GM12874 (cell line): Measurements from ENCODE around the gene BCAS3.

ENCODE experiments used
- TF ChIP-seq, protein P1 (sequence below): IDR thresholded peaks from 2 replicates; pipeline ENCODE4 v1.5.1; 2011; ENCODE audit warnings: low read depth, mild to moderate bottlenecking, control low read depth, low read length, moderate library complexity; ENCODE audit not compliant: insufficient read depth

The BCAS3 gene

DNA sequence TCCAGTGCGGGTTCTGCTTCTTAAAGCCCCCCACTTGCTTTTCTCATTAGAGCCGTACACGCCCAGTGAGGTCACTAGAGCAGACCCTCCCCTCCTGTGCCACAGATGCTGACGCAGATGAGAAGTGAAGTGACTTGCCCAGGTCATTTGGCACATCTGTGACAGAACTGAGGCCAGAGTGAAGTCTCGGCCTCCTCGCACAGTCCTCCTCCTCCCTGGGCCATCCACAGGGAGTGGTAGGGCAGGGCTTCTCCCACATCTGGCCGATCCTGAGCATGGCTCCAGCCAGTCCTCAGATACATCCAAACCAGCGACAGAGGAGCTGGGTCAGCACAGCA is 706.7 kb downstream of the BCAS3 start:
- TF ChIP-seq, protein P1, sequence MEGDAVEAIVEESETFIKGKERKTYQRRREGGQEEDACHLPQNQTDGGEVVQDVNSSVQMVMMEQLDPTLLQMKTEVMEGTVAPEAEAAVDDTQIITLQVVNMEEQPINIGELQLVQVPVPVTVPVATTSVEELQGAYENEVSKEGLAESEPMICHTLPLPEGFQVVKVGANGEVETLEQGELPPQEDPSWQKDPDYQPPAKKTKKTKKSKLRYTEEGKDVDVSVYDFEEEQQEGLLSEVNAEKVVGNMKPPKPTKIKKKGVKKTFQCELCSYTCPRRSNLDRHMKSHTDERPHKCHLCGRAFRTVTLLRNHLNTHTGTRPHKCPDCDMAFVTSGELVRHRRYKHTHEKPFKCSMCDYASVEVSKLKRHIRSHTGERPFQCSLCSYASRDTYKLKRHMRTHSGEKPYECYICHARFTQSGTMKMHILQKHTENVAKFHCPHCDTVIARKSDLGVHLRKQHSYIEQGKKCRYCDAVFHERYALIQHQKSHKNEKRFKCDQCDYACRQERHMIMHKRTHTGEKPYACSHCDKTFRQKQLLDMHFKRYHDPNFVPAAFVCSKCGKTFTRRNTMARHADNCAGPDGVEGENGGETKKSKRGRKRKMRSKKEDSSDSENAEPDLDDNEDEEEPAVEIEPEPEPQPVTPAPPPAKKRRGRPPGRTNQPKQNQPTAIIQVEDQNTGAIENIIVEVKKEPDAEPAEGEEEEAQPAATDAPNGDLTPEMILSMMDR = no peak

DNA sequence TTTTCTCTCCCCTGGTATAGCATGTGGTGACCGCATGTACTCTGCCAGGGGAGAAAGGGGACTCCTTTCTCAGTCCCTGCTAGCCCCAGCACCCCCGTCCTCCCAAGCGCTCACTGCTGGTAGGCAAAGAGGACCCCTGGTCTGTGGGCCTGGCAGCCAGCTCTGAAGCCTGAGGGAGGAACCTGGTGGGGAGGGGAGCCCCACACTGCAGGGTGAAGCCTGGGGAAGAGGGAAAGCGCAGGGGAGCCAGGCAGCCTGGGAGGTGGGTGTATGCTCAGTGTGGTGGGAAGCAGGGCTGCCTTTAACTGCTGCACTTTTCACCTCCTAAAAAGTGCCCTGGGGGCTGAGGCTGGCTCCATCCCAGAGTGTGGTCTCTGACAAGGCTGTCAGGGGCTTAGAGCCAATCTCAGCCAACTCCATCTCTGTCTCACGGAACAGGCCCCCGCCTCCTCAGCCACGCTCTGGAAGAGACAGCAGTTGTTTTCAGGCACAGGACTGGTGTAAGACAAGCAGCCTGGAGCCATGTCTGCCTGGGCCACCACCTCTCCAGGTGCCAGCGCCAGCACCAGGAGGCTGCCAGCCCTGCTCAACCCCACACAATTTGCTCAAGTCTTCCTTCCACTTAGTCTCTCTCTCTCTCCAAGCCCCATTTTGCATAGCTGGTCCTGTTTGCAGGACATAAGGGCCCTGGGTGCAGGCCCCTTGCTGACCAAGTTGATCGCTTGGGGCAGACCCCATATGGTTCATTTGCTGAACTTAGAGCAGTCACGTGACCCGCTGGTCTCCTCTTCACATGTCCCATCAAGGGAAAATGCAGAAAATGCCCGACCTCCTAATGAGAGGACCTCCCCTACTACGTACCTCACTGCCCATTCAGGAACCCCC is 707.3 kb downstream of the BCAS3 start:
- TF ChIP-seq, protein P1 = no peak

DNA sequence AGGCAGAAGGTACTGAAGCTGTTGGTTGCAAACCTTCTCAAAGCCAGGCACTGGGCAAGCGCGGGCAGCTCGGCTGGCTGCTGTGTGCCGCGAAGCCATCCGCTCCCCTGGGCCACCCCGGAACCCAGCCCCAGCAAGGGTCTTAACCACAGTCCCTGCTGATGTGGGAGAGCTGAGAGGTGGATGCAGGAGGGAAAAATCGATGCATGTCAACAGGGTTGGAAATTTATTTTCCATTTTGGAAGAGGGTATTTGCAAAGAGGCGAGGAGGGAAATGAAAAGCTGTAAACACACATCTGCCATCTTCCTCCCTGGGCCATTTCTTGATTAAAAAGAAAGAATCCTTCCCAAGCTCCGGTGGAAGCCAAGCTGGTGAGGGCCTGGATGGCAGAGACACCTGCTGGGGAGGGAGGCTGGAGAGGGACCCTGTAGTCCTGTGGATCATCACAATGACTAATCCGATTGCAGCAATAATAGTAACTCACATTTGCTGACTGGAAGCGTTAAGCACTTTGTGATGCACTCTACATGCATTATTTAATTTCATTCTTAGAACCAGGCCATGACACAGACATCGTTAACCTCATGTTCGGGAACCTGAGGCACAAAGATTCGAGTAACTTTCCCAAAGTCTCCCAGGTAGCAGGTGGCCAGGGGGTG is 708.1 kb downstream of the BCAS3 start:
- TF ChIP-seq, protein P1 = no peak

DNA sequence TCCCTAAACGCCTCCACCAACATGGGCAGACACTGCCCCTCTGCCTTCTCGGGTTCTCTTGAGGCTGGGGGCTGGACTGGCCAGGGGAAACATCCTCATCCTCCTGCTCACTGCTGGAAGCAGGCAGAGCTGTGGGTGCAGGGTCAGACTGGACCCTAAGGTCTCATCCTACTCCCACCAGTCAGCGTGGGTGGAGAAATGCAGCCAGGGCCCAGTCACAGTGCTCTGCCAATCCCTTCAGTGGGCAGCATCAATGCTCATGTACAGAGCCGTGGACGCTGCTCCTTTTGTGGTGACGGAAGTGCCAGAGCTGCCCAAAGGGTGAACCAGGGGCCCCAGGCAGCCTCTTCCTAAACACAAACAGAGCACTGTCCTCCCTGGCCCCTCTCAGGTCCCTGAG is 708.6 kb downstream of the BCAS3 start:
- TF ChIP-seq, protein P1 = no peak

DNA sequence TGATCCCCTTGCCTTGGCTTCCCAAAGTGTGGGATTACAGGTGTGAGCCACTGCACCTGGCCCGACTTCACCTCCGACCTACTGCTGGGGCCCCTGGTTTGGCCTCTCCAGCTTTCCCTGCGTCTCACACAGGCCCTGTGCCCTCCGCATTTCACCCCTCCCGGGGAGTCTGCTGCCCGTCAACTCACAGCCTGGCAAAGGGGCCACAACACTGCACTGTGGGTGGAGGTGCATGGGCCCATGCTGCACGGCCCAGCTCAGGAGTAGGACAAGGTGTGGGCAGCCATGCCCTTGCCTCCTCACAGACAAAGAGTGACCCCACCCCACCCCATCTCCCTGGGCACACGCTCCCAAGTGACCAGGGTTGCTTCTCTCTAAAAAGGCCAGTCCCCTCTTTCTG is 709.4 kb downstream of the BCAS3 start:
- TF ChIP-seq, protein P1 = no peak

DNA sequence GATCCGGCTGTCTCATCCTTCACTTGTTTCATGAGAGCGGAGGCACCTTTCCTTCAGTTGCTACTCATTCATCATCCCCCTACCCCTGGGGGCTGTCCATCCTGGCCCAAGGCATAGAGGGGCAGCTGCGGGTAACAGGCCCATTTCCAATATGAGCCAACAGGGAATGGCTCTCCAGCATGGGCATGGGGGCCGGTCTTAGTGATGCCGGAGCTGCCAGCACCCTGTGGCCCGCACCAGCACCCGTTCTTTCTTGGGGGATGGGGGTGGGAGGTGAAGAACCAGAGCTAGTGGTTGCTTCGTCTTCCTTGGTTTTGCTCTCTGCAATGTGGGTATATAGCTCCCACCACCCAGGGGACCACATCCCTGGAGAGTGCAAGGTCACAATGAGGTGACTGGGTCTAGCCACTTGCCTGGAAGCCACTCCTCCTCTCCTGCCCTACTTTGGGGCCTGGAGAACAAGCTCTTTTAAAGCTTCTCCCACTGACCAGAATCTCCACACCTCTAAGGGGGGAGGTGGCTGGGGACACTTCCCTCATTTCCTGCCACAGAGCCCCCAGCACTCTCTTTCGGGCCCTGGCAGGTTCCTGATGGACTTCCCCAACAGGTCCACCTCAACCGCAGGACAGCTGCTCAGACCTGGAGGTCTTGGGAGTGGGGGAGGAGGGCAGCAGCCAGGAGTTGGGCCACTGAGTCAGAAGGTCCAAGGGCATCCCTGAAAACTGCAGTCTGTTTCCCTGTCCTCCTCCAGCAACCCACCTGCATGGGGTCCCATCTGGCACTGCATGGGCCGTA is 710.1 kb downstream of the BCAS3 start:
- TF ChIP-seq, protein P1 = no peak
